RPMI7951 (cell line): ENCODE measurements around the gene EPHB3. TPM values are rescaled to one million over a fixed set of nuclear protein-coding genes. Genes with fewer than 3 reads are reported as not detected.
A peak's percentile ranks its signal among the peaks of the same experiment; 100 is the strongest.

ENCODE experiments used
- DNase-seq: peaks from one replicate; pipeline ENCODE4 v3.0.0-alpha.2; 2012; ENCODE audit warnings: low read depth
- total RNA-seq: library from RNA; depleted of rRNA; stranded (reverse); fragments of >200 nt; shearing (Covaris generic); gene quantifications from 2 replicates; pipeline ENCODE4 v1.2.3, GENCODE V29; 2014

EPHB3 gene
- total RNA-seq, 1 experiment from 2014 or later, result 5.5 TPM

DNA sequence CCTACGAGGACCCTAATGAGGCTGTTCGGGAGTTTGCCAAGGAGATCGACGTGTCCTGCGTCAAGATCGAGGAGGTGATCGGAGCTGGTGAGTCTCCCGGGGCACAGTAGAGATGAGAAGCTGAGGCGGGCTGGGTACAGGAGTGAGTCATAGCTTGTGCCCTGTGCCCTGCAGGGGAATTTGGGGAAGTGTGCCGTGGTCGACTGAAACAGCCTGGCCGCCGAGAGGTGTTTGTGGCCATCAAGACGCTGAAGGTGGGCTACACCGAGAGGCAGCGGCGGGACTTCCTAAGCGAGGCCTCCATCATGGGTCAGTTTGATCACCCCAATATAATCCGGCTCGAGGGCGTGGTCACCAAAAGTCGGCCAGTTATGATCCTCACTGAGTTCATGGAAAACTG is 17.9 kb downstream of the EPHB3 start:
- DNase-seq, result no peak

DNA sequence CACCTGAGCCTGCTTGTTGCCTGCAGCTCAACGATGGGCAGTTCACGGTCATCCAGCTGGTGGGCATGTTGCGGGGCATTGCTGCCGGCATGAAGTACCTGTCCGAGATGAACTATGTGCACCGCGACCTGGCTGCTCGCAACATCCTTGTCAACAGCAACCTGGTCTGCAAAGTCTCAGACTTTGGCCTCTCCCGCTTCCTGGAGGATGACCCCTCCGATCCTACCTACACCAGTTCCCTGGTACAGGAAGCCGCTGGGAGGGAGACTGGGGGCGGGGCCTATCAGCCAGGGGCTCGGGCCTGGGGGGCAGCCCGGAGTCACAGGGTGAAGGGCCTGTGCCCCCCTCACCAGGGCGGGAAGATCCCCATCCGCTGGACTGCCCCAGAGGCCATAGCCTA is 18.8 kb downstream of the EPHB3 start:
- no peak for DNase-seq

DNA sequence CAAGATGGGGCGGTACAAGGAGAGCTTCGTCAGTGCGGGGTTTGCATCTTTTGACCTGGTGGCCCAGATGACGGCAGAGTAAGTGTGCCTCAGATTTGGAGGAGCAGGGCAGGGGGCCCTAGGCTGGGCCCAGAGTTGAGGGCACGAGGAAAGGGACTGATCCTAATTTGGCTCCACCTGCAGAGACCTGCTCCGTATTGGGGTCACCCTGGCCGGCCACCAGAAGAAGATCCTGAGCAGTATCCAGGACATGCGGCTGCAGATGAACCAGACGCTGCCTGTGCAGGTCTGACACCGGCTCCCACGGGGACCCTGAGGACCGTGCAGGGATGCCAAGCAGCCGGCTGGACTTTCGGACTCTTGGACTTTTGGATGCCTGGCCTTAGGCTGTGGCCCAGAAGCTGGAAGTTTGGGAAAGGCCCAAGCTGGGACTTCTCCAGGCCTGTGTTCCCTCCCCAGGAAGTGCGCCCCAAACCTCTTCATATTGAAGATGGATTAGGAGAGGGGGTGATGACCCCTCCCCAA is 19.8 kb downstream of the EPHB3 start:
- DNase-seq, result no peak

DNA sequence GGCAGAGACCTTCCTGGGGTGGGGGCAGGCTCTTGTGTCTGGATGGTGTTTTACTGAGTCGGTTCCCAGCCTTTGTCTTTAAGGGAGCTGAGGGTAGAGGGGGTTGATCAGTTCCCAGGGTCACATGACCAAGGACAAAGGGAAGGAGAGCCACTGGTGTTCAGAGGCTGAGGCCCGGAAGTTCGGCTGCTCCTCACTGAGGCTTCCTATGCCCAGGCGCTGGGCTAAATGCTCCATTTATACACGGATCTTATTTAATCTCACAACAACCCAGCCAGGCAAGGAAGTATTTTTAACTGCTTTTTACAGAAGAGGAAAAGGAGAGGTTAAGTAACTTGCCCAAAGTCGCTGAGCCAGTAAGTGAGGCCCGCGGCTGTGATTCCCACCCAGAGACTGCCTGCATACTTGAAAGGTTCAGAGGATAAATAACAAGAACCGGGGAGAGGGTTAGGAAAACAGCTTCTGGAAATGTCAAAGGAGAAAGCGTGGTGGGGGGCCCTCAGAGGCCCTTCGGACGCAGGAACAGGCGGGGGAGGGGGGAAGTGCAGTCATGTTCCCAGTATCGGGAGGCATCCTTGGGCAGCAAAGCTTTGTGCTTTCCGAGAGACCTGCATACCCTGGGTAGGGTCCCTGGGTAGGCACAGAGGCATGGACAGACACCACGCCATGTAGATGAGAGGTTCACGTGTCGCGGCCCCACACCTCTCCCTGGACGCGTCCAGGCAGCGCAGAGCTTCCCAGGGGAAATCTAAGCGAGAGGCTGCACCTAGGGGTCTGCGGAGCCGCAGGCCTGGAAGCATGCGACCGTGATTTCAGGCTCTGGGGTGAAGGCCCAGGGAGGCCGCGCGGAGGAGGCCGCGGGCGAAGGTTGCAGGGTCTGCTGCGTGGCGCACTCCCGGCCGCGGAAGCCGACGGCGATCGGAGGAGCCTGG is 21.3 kb downstream of the EPHB3 start:
- no peak for DNase-seq

DNA sequence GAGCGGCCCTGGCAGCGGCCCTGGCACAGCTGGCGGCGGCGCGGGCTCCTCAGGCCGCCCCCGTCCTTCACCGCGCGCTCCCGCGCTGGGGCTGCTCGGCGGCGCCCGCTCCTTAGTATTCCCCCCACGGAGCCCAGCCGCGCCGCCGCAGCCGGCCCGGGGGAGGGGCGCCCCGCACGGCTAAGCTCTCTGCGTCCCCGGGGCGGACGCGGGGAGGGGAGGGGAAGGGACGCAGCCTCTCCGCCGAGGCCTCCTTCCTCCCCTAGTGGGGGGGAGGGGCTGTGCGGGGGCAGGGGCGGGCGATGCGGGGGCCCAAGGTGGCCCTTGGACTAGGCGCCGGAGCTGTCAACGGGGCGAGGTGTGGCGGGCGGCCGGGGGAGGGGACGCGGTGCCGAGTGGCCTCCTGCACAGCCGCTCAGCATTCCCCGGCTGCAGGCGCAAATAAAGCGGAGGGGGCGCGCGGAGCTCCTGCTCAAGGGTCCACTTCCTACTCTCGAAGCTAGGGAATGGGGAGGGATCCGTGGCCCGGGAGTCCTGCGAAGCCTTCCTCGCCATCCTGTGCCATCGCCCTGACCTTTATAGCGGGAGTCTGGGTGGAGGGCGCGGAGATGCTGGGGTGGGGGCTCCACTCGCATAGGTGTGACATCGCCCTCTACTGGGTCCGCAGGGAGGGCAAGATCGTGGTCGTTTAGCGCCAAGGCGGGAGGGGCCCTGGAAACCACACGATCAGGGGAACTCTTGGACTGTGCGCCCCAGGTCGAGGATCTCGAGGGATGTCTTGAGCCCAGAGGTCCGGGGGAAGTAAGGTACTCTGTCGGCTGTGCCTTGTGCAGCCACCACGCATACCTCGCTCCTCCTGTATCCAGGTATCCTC is 22.2 kb downstream of the EPHB3 start:
- DNase-seq, result no peak

DNA sequence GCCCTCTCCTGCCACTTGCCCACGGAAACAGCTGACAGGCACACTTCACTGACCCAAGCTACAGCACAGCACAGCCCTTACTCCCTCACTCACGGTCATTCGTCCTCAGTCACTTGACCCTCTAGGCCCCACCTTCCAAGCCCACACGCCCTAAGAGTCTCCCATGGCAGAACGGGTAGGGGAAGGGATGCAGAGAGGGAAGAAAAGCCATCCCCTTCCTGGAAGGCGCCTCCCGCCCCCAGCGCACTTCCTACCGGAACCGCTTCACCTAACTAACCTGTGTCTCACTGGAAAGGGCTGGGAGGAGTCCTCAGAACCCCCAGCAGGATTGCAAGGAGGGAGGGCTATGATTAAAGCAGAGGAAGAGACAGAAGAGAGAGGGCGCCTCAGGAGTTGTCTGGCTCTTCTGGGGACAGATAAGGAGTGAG is 22.9 kb downstream of the EPHB3 start:
- no peak for DNase-seq

DNA sequence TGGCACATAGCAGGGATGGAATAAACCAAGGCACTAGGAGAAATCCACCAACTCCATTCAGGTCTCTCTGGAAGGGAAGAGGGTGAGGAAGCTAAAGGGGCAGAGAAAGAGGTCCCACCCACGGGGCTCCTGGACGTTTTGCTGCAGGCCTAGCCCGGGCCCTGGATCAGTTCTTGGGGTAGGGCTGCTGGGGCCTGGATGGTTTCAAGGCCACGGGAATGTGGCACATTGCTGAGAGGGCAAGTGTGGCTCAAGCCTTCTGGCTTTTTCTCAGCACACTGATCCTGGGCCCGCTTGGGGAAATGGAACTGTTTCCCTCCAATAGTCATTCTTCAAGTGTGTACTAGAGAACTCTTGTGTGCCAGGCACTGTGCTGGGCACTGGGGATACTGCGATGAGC is 24.0 kb downstream of the EPHB3 start:
- DNase-seq, result no peak

DNA sequence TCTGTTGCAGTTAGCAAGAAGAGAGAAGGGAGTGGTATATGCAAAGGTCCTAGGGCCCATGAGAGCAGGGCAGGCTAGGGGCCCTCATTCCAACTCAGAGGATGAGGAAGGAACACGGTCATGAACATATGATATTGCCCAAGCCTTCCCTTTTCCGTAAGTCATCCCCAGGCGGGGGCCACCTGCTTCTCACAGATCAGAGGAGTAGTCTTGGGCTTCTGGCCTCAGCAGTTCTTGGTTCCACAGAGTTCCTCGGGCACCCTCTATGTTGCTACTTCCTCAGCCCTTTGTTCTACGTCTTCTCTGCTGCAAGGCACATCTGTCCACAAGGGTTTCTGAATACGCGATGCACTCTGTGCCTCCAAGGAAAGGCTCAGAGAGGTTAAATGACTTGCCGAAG is 25.3 kb downstream of the EPHB3 start:
- no peak for DNase-seq

DNA sequence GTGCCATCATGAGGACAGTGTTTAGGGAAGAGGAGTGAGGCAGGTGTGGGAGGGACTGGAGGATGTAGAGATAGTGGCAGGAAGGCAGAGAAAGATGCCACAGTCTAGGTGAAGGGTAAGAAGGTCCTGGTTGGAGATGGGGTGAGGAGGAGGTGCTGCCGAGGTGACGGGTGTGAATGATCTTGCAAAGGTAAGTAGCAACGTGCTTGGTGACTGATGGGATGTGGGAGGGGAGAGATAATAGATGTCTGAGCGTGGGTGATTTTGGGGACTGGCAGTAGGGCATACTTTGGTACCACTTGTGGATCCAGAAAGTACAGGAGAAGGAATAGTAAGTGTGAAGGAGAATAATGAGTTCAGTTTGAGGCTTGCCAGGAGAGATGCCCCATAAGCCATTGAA is 27.2 kb downstream of the EPHB3 start:
- no peak for DNase-seq

DNA sequence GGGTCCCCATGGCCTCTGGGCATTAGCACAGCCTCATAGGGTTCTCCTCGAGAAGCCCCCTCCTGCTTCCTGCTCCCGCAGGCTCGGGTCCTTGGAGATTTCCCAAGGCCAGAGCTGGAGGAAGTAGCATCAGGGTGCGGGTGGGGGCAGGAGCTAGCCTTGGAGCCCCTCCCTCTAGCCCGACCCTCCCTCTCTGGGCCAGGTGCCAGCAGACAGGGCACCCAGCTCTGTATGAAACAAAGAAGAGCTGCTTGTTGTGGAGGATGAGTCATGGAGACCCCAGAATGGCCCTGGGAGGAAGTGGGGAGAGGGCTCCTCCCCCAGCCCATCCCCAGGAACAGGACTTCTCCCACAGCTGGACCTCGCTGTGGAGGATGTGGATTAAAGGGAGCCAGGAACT is 29.2 kb downstream of the EPHB3 start:
- DNase-seq, result no peak

DNA sequence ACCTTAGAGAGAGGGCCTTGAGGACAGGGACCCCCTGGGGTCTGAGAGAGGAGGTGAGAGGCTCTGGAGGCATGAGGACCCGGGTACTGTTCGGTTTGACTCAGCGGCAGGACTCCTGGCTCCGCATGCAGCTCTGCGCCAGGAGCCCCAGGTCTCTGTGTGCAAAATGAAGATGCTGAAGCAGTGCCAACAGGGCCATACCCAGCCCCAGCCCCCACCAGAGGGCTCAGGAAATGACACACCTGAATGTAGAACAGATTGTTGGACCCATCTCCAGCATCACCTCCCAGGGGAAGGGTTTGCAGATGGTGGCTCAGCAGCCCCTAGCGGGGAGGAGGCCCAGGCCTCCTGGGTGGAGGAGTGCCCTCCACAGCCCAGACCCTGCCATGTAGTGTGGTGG is 30.2 kb downstream of the EPHB3 start:
- no peak for DNase-seq

DNA sequence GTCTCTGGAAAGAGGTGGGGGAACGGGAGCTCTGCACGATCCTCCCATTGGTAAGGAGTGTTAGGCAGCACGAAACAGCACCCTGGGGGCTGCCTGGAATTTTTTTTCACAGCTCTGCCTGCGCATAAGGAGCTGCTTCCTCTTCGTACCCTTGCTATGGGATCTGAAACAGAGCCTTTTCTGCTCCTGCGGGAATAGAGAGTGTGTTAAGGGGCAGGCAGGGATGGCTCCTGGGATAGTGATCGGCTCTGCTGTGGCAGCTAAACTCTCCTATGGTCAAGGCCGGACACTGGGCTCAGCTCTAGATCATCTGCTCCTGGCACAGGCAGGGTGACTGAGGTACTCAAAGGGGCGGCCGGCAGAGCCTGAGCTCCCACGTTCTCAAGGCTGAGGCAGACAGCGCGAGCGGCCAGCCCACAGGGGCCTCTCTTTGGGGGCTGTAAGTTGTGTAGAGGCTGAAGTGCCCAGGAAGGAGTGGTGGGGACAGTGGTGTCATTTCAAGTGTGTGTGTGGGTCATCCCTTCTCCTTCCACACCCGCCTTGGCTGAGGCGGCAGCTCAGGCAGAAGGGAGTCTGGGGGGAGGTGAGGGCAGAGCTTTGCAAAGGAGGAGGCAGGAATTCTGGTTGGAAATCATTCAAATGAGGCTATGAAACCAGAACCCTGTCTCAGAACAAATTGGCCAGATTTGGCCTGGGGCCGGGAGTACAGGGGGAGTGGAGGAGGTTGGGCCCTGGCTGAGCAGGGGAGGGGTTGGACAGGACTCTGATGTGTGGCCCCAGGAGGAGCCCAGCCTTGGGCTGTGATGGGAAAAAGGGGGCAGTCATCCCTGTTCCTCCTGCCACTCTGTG is 31.0 kb downstream of the EPHB3 start:
- peak; percentile 26 for DNase-seq

DNA sequence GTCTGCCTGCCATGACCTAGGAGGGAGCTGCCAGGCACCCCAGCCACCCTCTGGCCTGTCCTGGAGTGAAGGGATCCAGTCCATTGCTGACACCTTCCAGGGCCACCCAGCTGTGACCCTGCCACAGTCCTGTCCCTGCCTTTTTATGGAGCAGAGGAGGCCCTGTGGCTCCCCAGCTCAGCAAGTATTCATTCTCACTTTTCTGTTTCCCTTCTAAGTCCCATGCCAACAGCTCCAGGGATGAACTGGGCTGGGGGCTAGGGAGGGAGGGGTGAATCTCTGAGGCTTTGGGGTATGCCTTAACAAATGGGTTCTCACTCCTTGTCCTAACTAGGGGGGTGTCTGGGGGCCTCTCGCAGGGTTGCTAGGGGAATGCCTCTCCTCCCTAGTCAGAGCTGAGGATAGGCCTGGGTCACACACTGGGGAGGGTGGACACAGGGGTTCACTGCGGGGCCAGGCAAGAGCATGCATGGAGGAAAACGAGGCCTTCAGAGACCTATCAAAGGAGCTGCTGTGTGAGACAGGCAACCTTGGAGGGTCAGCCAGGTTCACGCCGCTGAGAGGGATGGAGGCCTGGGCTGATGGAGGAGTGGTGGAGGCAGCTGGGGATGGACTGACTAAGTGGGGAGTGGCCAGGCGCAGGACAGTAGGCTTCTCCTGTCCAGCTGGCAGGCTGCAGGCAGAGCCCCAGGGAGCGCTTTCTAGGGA is 31.8 kb downstream of the EPHB3 start:
- no peak for DNase-seq

DNA sequence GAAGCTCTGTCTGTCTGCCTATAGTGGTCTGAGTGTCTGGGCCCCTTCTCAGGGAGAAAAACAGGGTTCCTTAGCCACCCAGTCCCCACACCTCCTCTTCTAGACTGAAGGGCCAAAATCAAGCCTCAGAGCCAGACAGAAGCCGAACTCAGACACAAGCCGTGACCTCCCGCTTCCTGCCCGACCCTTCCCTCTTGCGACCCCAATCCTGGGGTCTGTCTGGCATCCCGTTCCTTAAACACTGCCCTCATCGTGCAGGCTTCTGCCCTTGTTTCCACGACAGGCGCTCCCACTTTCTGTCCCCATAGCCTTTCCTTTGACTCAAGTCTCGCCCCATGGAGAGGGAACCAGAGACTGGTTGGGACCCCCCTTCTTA is 32.3 kb downstream of the EPHB3 start:
- DNase-seq, result no peak

DNA sequence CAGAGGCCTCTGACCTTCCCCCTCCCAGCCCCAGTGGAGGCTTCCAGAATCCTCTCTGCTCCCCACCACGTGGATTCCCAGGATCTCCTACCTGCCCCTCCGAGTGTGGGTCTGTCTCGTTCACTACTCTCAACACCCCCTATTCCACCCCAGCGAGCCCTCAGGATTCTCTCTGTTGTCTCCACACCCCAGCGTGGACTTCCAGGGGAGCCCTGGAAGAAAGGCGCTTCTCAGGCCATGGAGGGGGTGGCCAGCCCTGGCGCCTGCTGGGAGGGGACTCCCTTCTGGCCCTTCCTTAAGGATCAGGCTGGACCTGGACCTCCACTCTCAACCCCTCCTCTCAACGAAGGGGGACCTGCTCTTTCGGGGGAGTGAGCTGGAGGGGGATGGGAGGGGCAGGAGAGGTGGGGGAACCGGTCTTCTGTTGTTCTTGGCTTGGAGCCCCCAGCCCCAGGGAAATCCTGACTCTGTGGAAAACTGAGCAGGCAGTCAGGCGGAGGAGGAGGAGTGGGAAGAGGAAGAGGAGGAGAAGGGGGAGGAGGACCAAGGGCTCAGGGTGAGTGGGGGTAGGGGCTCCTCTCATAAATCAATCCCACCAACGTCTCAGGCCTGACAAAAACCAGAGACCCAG is 32.9 kb downstream of the EPHB3 start:
- no peak for DNase-seq

DNA sequence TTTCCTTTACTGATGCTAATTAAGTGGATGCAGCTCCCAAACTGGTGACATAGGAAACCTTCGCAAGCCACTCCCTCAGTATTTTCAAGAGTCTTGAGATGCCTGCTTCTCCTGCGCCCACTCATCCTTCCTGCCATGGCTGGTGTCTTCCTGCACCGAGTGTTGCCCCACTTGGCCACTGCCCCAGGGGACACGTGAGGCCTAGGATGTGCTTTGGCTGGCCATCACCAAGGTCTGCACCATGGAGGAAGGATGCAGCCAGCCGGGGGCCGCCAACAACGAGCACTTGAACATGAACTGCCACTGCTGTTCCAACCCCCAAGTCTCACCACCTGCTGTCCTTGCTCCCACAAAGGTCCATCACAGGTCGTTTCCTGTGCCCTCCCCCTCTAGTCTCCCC is 34.1 kb downstream of the EPHB3 start:
- DNase-seq, result no peak

DNA sequence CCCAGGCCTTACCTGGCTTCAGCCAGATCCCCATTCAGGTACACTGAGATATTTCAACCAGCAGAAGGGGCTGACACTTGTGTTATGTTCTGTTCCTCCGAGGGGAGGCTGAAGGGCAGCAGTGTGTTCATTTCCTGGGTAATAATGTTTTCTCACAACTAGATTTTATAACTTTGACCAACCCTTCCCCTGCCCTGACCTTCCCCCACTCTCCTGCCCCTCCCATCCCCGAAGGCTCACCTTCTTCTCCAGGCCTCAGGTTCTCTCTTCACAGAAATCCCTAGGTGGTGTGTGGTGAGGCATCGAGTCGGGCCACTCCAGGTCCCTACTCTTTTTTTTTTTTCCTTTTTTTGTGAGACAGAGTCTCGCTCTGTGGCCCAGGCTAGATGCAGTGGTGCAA is 34.6 kb downstream of the EPHB3 start:
- DNase-seq, result no peak

DNA sequence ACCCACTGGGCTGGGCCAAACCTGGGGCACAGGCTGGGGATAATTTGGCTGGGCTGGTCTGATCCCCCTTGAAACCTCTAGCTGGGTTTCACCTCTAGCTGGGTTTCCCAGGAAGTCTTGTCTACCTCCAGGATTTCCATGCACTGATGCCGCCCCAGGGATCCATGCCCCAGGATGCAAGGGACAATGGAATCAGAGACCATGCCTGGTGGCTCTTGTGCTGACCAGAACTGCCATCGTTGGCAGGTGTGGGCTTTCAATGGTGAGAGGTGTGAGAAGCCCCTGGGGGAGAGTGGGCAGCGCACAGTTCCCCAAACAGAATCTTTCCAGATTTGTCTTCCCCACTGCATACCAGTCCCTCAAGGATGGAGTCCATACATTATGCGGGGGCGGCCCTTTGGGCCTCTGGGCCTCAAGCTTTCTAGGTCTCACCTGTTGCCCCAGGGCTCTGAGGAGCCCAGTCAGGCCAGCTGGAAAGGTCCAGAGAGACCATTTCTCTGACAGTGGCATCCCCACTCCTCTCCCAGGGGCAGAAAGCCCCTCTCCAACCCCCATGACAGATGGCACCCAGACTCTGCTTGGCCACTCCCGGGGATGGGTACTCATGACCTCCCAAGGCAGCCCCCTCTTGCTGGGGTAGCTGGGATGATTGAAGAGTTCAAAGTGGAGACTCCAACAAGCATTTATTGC is 35.4 kb downstream of the EPHB3 start:
- no peak for DNase-seq

DNA sequence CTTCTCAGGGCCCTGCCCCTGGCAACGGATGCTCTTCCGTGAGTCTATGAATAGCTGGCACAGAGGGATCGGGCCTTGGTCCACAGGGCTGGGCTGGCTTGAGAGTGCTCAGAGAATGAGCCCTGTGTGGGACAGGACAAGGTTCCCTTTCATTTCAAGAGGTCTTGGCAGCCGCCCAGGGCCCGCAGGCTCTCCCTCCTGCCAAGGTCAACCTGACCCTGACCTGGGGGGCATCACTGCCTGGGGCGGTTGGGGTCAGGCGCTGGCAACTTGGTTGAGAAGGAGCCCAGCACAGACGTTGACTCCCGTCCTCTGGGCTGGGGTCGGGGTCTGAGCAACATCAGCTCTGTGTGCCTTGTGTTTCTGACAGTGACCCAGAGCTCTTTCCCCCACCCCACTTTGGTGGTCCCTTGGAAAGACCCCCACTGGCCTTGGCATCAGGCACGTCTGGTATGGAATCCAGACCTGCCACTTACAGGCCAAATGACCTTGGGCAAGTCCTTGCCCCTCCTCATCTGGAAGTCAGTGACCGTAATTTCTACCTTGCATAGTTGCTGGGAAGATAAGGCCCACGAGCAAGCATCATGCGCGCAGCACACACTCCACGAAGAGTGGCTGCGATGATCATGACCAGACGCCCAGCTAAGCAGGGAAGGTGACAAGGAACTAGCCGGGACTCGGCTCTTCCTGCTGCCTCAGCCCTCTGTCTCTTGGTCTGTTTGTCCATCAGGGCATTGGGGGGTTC is 36.4 kb downstream of the EPHB3 start:
- DNase-seq, result peak; percentile 23
